Stimulated activated CD8-positive, alpha-beta memory T cell treated with anti-CD3 and anti-CD28 coated beads, Interleukin-4, amount 100 ng/mL, for 1 hour (primary cell): ENCODE results near the gene MPPED2.

Experiments
- DNase-seq, 2 donors: peaks; one replicate each; pipeline ENCODE4 v3.0.0-alpha.2; 2020; ENCODE audit warnings: low read depth in 2 of 2, low spot score in 1 of 2

MPPED2 gene

DNA sequence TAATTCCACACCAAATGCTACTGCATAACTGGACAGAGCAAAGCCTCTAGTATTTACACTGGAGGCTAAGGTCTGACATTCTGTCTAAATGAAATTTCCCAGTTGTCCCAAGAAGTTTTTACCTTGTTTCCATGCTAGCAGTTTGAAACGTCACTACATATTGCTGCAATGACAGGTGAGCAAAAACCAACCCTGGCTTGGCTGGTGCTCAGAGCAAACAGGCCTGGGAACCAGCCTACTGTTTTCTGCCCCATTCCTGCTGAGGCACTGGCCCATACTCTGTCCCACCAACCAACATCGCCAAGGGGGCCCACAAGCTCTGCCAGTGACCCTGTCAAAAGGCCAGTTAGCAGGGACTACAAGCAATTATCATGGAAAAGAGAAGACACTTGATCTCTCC lies 131.1 kb downstream of the MPPED2 start:
- no peak for DNase-seq

GRCh38 chr11:30454541-30454940 lies 131.6 kb downstream of the MPPED2 start:
- DNase-seq = no peak

- no peak for DNase-seq
Observed at GRCh38 chr11:30454111-30454510, 132.0 kb downstream of the MPPED2 start.

DNA sequence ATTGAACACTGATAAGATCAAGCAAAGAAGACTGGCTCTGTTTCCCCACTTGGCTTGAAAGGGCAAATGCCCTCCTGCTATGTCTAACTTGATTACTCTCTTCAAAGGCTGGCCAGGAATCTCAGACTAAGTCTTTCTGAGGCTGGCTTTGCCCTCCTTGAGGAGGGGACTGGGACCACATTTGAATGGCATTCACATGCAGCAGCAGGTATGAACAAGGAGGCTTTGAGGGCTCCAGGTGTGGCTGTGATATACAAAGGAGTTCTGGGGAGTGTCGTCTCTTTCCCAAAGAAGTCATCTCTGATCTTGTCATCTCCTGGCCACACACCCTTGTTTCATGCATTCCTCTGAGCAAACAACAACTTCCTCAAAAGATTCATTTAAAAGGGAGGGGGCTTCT lies 132.4 kb downstream of the MPPED2 start:
- no peak for DNase-seq

GRCh38 chr11:30452842-30453241 lies 133.3 kb downstream of the MPPED2 start:
- no peak for DNase-seq

- no peak for DNase-seq
Observed at GRCh38 chr11:30452114-30452513, 134.0 kb downstream of the MPPED2 start.

DNA sequence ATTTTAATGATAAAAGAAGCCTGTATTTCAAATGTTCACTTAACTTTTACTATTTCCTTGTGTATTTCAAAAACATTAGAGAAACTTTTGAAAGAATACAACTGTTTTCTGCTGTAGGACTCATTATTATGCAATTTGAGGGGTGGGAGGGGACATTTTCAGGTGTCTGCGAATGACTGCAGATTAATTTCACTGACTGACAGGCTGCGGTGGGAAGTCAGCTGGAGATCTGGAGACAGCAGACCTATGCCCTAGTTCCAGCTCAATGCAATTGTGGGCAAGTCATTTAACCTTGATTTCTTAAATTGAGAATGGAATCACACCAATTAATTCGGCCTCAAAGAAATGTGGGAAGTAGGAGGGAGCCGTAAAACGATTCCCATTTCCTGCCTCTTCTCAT lies 134.5 kb downstream of the MPPED2 start:
- no peak for DNase-seq

DNA sequence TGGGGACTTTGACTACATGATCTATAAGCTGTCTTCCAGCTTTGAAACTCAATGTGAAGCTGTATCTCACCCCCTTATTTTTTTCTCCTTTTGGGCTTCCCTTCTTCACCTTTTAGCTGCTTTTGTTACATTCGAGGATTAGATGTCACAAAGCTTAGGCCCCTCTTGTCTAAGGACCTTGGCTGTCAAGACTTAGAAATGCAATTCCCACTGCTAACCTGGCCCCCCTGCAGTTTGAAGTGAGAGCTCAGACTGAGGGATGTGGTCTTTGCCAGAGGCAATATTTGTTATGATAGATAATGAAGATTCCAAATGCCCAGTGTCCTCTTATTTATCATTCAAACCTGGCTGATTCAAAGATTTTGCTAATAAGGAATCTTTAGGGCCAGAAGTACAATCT lies 135.0 kb downstream of the MPPED2 start:
- DNase-seq = no peak

GRCh38 chr11:30447058-30447640 lies 139.0 kb downstream of the MPPED2 start:
- DNase-seq = no peak

DNA sequence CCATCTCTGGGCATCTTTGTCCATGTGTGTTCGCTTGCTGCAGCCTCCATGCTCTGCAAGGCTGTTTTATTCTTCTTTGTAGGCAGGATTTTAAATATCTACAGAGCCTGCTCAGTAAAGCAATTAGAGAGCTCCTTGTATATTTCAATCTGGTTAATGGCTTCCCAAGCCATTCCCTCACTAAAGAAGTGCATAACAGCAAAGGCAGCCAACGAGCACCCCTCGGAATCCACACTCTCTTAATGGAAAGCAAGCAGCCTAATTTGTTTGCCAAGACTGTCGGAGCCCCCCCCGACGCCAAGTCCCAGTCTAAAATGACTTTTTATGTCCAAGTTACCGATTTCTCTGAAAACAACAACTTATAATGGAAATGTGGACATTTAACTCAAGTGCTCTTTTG lies 139.6 kb downstream of the MPPED2 start:
- no peak for DNase-seq

DNA sequence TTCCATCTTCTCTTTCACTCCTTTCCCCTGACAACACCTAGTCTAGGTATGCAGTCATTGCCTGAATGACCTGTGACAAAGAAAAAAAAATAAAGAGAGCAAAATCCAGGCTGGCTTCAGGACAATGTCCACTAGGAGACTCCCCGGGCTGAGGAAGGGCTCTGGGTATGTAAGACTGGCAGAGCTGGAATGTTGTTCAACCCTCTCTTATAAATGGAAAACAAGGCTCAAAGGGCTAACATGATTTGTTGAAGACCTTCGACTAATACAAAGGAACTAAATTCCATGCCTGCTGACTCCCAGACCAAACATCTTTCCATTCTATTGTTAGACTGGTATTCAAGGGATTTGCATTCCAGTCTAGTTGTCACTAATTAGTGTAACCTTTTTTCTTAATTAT lies 141.1 kb downstream of the MPPED2 start:
- DNase-seq = no peak

GRCh38 chr11:30440510-30440909 lies 145.6 kb downstream of the MPPED2 start:
- no peak for DNase-seq

DNA sequence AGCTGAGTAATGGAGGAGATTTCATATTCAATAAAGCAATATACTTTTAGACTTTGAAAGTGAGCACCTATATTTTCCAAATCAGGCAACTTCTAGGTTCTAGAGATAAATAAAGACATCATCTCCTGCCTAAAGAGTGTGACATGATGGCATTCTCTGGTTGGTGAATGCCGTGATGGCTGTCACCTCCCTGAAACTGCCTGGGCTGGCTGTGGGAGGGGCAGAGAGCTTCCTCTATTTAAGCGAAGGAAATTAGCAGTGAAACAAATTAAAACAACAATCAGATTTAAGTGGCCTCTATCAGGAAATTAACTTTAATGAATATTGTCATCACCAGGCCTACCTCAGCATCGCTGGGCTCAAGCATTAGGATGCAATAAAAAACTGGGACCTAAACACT lies 149.4 kb downstream of the MPPED2 start:
- DNase-seq = no peak

DNA sequence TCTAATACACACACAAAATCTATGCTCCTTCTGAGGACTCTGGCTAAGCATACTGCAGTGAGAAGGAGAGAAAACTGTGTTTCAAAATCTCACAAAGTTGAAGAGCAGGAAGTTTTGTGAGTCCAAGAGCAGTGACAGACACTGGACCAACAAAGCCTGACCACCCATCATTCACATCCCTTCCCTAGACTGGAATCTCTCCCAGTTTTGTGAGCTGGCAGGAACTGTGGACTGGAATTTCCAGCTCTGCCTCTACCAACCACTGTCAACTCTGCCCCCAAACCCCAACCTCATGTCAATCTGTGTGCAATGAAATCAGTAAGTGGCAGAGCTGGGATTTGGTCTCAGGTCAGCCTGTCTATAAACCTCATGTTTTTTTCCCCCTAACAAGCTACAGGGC lies 150.7 kb downstream of the MPPED2 start:
- no peak for DNase-seq

GRCh38 chr11:30434901-30435300 lies 151.3 kb downstream of the MPPED2 start:
- no peak for DNase-seq

DNA sequence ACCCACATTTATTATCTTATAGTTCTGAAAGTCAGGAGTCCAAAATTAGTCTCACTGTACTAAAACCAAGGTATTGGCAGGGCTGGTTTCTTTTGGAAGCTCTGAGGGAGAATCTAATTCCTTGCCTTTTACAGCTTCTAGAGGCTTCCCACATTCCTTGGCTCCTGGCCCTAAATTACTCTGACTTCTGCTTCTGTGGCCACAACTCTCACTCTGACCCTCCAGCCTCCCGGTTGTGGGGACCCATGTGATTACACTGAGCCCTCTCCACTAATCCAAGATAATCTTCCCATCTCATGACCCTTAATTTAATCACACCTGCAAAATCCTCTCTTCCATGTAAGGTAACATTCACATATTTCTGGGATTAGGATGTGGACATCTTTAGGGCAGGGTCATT lies 152.3 kb downstream of the MPPED2 start:
- no peak for DNase-seq

- no peak for DNase-seq
Observed at GRCh38 chr11:30432716-30433115, 153.4 kb downstream of the MPPED2 start.

GRCh38 chr11:30432178-30432577 lies 154.0 kb downstream of the MPPED2 start:
- no peak for DNase-seq

DNA sequence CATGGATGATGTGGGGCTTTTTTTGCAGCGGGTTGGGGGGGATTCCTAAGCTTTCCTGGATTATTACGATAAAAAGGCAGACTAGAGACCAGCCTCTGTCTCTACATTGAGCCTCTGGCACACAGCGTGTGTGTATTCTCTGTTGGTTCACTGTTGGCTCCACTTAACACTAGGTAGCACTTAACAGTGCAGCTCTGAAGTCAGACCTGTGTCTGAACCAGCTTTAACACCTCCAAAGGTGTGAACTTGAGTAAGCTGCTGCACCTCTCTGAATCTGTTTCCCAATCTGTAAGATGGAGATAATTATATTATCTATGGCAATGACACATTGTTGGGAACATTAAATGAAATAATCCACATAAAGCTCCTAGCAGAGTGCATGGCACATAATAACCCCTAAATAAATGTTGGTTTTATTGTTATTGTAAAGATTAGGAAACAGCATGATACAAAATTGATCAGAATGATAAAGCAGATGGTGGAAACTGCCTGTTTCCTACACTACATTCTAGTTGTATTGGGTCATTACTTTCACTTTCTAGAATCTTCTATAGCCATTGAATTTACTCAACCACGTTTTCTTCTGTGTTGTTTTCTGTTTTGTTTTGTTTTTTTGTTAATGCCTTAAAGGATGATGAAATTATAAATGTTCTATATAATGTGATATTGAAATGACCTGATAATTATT lies 154.9 kb downstream of the MPPED2 start:
- no peak for DNase-seq

GRCh38 chr11:30429550-30429949 lies 156.6 kb downstream of the MPPED2 start:
- DNase-seq = no peak

DNA sequence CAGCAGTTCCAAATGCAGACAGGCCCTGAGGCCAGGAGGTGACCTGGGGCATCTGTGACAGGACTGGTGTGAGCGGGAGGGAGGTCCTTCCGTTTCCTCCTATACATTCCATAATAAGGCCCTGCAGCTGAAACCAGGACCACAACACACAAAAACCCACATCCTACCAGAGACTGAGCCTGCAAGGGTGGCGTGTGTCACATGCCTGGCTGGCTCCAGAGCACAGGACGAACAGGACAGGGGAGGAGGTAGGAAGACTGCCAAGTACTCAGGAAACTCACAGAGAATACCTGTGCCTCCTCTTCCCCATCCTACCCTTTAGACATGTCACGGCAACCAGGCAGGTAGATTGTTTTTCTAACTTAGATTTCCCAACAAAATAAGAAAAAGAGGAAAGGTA lies 159.4 kb downstream of the MPPED2 start:
- DNase-seq = no peak

- no peak for DNase-seq
Observed at GRCh38 chr11:30424844-30425243, 161.3 kb downstream of the MPPED2 start.

DNA sequence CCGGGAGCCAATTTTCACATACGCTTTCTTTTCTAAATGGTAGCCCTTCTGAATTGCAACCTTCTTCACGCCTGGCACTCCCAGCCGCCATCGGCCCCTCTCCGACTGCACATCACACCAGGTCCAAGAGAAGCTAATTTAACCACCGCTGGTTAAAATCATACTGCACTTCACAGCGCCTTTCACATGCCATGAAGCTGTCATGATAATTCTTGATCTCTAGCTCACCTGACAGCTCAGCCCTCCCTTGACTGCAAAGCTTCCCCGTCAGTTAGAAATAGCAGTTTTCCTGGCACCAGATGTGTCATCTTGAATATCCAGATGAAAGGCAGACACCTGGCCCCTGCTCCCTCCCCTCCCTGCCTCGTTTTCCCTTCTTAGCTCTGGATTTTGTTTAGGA lies 161.8 kb downstream of the MPPED2 start:
- DNase-seq = no peak
